GM23338 (cell line): ENCODE data around the gene PLEKHS1. TPM values are rescaled to one million over a fixed set of nuclear protein-coding genes. Genes with fewer than 3 reads are reported as not detected.

ENCODE experiments used
- ATAC-seq: fragments of 200-7000 bp; cut with Tn5 transposase; 3 replicates; pipeline ENCODE4 v1.9.1; 2020
- DNase-seq: peaks from one replicate; pipeline ENCODE4 v3.0.0-alpha.2; 2015; ENCODE audit warnings: low spot score
- H2AFZ ChIP-seq: fragments of 200-600 bp; sonication (generic); 2 replicates; pipeline ENCODE4 v1.8.0; 2016; ENCODE audit warnings: antibody characterized with exemption, mild to moderate bottlenecking, moderate library complexity
- H3F3A ChIP-seq: fragments of 200-600 bp; sonication (generic); replicated peaks from 2 replicates; pipeline ENCODE4 v1.8.0; 2017; ENCODE audit warnings: antibody characterized with exemption, mixed run types, low read depth
- H3K27ac ChIP-seq: fragments of 200-600 bp; sonication (generic); 2 replicates; pipeline ENCODE4 v1.6.1; 2016; ENCODE audit warnings: low read depth
- H3K27me3 ChIP-seq: fragments of 200-600 bp; sonication (generic); 2 replicates; pipeline ENCODE4 v1.8.0; 2016; ENCODE audit warnings: mild to moderate bottlenecking, mixed run types, moderate library complexity; ENCODE audit not compliant: insufficient read depth
- H3K36me3 ChIP-seq: fragments of 200-600 bp; sonication (generic); 2 replicates; pipeline ENCODE4 v1.8.0; 2016; ENCODE audit warnings: mild to moderate bottlenecking; ENCODE audit not compliant: insufficient read depth
- H3K4me1 ChIP-seq: fragments of 200-600 bp; sonication (generic); 2 replicates; pipeline ENCODE4 v1.8.0; 2016; ENCODE audit warnings: mild to moderate bottlenecking, moderate library complexity; ENCODE audit not compliant: insufficient read depth
- H3K4me2 ChIP-seq: fragments of 200-600 bp; sonication (generic); 2 replicates; pipeline ENCODE4 v1.7.1; 2017; ENCODE audit warnings: mixed run types
- H3K4me3 ChIP-seq: fragments of 200-600 bp; sonication (generic); 2 replicates; pipeline ENCODE4 v1.6.1; 2016; ENCODE audit warnings: mixed run types
- H3K79me2 ChIP-seq: fragments of 200-600 bp; sonication (generic); replicated peaks from 2 replicates; pipeline ENCODE4 v1.8.0; 2017; ENCODE audit warnings: mild to moderate bottlenecking; ENCODE audit not compliant: insufficient read depth
- H3K9me2 ChIP-seq: fragments of 200-600 bp; sonication (generic); 2 replicates; pipeline ENCODE4 v1.8.0; 2017; ENCODE audit not compliant: insufficient read depth
- H4K20me1 ChIP-seq: fragments of 200-600 bp; sonication (generic); replicated peaks from 2 replicates; pipeline ENCODE4 v1.8.0; 2017; ENCODE audit warnings: mild to moderate bottlenecking; ENCODE audit not compliant: insufficient read depth
- H3K27ac Mint-ChIP-seq: 2 replicates; pipeline ENCODE4 v1.8.0; 2020; ENCODE audit warnings: inconsistent platforms, mild to moderate bottlenecking, moderate library complexity, mixed read lengths
- H3K27me3 Mint-ChIP-seq: 3 replicates; pipeline ENCODE4 v1.8.0; 2022; ENCODE audit warnings: low read depth, mild to moderate bottlenecking, moderate library complexity, mixed read lengths, inconsistent platforms; ENCODE audit not compliant: insufficient read depth, poor library complexity
- H3K36me3 Mint-ChIP-seq: 3 replicates; pipeline ENCODE4 v1.8.0; 2021; ENCODE audit warnings: low read depth, mild to moderate bottlenecking, inconsistent platforms, moderate library complexity, mixed read lengths
- H3K4me1 Mint-ChIP-seq: 3 replicates; pipeline ENCODE4 v1.8.0; 2020; ENCODE audit warnings: mild to moderate bottlenecking, inconsistent platforms, mixed read lengths
- H3K4me3 Mint-ChIP-seq: 3 replicates; pipeline ENCODE4 v1.8.0; 2021; ENCODE audit warnings: moderate library complexity, mild to moderate bottlenecking, inconsistent platforms, mixed read lengths
- H3K9me3 Mint-ChIP-seq: 3 replicates; pipeline ENCODE4 v1.8.0; 2020; ENCODE audit warnings: moderate library complexity, mild to moderate bottlenecking, inconsistent platforms, mixed read lengths
- CREB1 ChIP-seq: fragments of 250-450 bp; sonication (Bioruptor Pico); IDR thresholded peaks from 2 replicates; pipeline ENCODE4 v1.5.0; 2020; ENCODE audit warnings: low read depth, mild to moderate bottlenecking, moderate library complexity
- EZH2phosphoT487 ChIP-seq: fragments of 200-600 bp; sonication (generic); IDR thresholded peaks from one replicate; pipeline ENCODE4 v1.8.1; 2018; ENCODE audit warnings: antibody characterized with exemption; ENCODE audit not compliant: unreplicated experiment
- JUNB ChIP-seq: IDR thresholded peaks from one replicate; pipeline ENCODE4 v1.6.1; 2016; ENCODE audit warnings: antibody characterized with exemption; ENCODE audit not compliant: unreplicated experiment
- NANOG ChIP-seq: IDR thresholded peaks from 2 replicates; pipeline ENCODE4 v1.6.1; 2016; ENCODE audit warnings: antibody characterized with exemption, borderline replicate concordance
- POLR2AphosphoS5 ChIP-seq: IDR thresholded peaks from 2 replicates; pipeline ENCODE4 v1.6.1; 2016; ENCODE audit warnings: antibody characterized with exemption, low read depth
- ZNF331 ChIP-seq: fragments of 250-450 bp; sonication (Bioruptor Pico); IDR thresholded peaks from 2 replicates; pipeline ENCODE4 v1.5.0; 2020; ENCODE audit warnings: low read depth, mild to moderate bottlenecking, moderate library complexity
- long read RNA-seq: library from polyadenylated mRNA; unstranded; transcript quantifications from one replicate; pipeline ENCODE4 v2.0.0, GENCODE V29; 2020; ENCODE audit not compliant: unreplicated experiment
- polyA plus RNA-seq: library from polyadenylated mRNA; unstranded; fragments of >200 nt; fragmentation: Nextera tagmentation; extraction: Ambion mirVana; gene quantifications from 2 replicates; pipeline ENCODE4 v1.2.1, GENCODE V29; 2016
- total RNA-seq: library from RNA; depleted of rRNA; stranded (reverse); fragments of >200 nt; shearing (Covaris generic); gene quantifications from 2 replicates; pipeline ENCODE4 v1.2.3, GENCODE V29; 2014; rRNA removed
- TF ChIP-seq, protein P1 (sequence below), 2 experiments: fragments of 200-600 bp in 1 of 2; sonication (generic) in 1 of 2; conservative IDR thresholded peaks; 2 replicates each; pipeline versions ENCODE4 v1.5.1 to v1.6.1; 2016 to 2017; ENCODE audit warnings: antibody characterized with exemption in 2 of 2, low read depth in 2 of 2, mild to moderate bottlenecking in 2 of 2, moderate library complexity in 1 of 2
- TF ChIP-seq, protein P2 (sequence below): IDR thresholded peaks from one replicate; pipeline ENCODE4 v1.6.1; 2018; ENCODE audit warnings: antibody characterized with exemption; ENCODE audit not compliant: unreplicated experiment

Gene PLEKHS1
- total RNA-seq (not detected in 2 replicates), polyA plus RNA-seq (not detected in 2 replicates)
- long read RNA-seq = 0 reads

- Histone ChIP-seq H3K4me1 (no peaks in the 10 kb centered on the region), H2AFZ (no peak within 1 kb of the TSS), H3K27me3 (no peaks in the 10 kb centered on the region), H3K9me2 (peaks cover 1% of the 10 kb centered on the region; the same call in 1 of the 2 replicates), H4K20me1 (no peaks in the 10 kb centered on the region), H3K36me3 (no peaks in the 10 kb centered on the region), H3K4me2 (no peak within 1 kb of the TSS), H3K4me3 (no peak within 1 kb of the TSS), H3F3A (no peaks in the 10 kb centered on the region), H3K27ac (no peak within 1 kb of the TSS), H3K79me2 (no peaks in the 10 kb centered on the region)
- Mint-ChIP-seq H3K27ac (no peak within 1 kb of the TSS), H3K4me3 (no peak within 1 kb of the TSS), H3K9me3 (no peaks in the 10 kb centered on the region), H3K4me1 (no peaks in the 10 kb centered on the region), H3K36me3 (no peaks in the 10 kb centered on the region), H3K27me3 (no peaks in the 10 kb centered on the region)
- DNase-seq (no peak), ATAC-seq (no peak)
- TF ChIP-seq NANOG = no peak
These were observed at the start of gene PLEKHS1 for GRCh38 chr10:113751181-113751732. Gene PLEKHS1, plus strand, starts transcription at chr10:113751682. Its CDS starts 3,596 bp downstream, at chr10:113755278.

- Histone ChIP-seq H4K20me1 (peaks cover 3% of the 10 kb centered on the region; the same call in 1 of the 2 replicates), H3K9me2 (no peaks in the 10 kb centered on the region), H3K79me2 (no peaks in the 10 kb centered on the region), H3K4me2 (no peak overlapping the region), H3K4me3 (no peak overlapping the region), H3K36me3 (no peaks in the 10 kb centered on the region), H2AFZ (no peak overlapping the region), H3K27ac (no peak overlapping the region), H3K4me1 (peaks cover 16% of the 10 kb centered on the region), H3K27me3 (no peaks in the 10 kb centered on the region), H3F3A (no peaks in the 10 kb centered on the region)
- H3K9me3 Mint-ChIP-seq = no peaks in the 10 kb centered on the region; the same call in 2 of the 3 replicates
- H3K27me3 Mint-ChIP-seq = peaks cover 4% of the 10 kb centered on the region
- no peak overlapping the region for H3K27ac Mint-ChIP-seq
- peak; percentile 72 for DNase-seq
- no peak overlapping the region for H3K4me3 Mint-ChIP-seq
- H3K36me3 Mint-ChIP-seq = no peaks in the 10 kb centered on the region
- H3K4me1 Mint-ChIP-seq = peaks cover 38% of the 10 kb centered on the region
- ATAC-seq = peak; percentile 88
- TF ChIP-seq, protein P1, sequence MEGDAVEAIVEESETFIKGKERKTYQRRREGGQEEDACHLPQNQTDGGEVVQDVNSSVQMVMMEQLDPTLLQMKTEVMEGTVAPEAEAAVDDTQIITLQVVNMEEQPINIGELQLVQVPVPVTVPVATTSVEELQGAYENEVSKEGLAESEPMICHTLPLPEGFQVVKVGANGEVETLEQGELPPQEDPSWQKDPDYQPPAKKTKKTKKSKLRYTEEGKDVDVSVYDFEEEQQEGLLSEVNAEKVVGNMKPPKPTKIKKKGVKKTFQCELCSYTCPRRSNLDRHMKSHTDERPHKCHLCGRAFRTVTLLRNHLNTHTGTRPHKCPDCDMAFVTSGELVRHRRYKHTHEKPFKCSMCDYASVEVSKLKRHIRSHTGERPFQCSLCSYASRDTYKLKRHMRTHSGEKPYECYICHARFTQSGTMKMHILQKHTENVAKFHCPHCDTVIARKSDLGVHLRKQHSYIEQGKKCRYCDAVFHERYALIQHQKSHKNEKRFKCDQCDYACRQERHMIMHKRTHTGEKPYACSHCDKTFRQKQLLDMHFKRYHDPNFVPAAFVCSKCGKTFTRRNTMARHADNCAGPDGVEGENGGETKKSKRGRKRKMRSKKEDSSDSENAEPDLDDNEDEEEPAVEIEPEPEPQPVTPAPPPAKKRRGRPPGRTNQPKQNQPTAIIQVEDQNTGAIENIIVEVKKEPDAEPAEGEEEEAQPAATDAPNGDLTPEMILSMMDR (conservative IDR thresholded peaks at IDR 0.05; ENCODE audit: low read depth in 2 of 2) = peak; percentile 77 to 86
- TF ChIP-seq JUNB = no peak
- no peak for TF ChIP-seq ZNF331 (CRISPR knock-in tag)
- no peak for TF ChIP-seq EZH2phosphoT487
- TF ChIP-seq CREB1 (CRISPR knock-in tag) = no peak
- no peak for TF ChIP-seq POLR2AphosphoS5
These were observed 46.7 kb upstream of the PLEKHS1 start for GRCh38 chr10:113704637-113705343.

- Histone ChIP-seq H3K4me2 (no peak overlapping the region), H3K27ac (no peak overlapping the region), H3K79me2 (no peaks in the 10 kb centered on the region), H3F3A (no peaks in the 10 kb centered on the region), H3K4me1 (peaks cover 21% of the 10 kb centered on the region), H3K4me3 (no peak overlapping the region), H3K27me3 (no peaks in the 10 kb centered on the region), H2AFZ (no peak overlapping the region), H3K9me2 (no peaks in the 10 kb centered on the region), H3K36me3 (no peaks in the 10 kb centered on the region), H4K20me1 (peaks cover 3% of the 10 kb centered on the region; the same call in 1 of the 2 replicates)
- no peak for TF ChIP-seq CREB1 (CRISPR knock-in tag)
- TF ChIP-seq, protein P2, sequence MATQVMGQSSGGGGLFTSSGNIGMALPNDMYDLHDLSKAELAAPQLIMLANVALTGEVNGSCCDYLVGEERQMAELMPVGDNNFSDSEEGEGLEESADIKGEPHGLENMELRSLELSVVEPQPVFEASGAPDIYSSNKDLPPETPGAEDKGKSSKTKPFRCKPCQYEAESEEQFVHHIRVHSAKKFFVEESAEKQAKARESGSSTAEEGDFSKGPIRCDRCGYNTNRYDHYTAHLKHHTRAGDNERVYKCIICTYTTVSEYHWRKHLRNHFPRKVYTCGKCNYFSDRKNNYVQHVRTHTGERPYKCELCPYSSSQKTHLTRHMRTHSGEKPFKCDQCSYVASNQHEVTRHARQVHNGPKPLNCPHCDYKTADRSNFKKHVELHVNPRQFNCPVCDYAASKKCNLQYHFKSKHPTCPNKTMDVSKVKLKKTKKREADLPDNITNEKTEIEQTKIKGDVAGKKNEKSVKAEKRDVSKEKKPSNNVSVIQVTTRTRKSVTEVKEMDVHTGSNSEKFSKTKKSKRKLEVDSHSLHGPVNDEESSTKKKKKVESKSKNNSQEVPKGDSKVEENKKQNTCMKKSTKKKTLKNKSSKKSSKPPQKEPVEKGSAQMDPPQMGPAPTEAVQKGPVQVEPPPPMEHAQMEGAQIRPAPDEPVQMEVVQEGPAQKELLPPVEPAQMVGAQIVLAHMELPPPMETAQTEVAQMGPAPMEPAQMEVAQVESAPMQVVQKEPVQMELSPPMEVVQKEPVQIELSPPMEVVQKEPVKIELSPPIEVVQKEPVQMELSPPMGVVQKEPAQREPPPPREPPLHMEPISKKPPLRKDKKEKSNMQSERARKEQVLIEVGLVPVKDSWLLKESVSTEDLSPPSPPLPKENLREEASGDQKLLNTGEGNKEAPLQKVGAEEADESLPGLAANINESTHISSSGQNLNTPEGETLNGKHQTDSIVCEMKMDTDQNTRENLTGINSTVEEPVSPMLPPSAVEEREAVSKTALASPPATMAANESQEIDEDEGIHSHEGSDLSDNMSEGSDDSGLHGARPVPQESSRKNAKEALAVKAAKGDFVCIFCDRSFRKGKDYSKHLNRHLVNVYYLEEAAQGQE = no peak
- no peak for TF ChIP-seq ZNF331 (CRISPR knock-in tag)
- TF ChIP-seq, protein P1 (conservative IDR thresholded peaks at IDR 0.05; ENCODE audit: low read depth in 2 of 2) = no peak
- Mint-ChIP-seq H3K27ac (peak overlapping the region; percentile 53; the same call in 1 of the 2 replicates), H3K9me3 (no peaks in the 10 kb centered on the region; the same call in 2 of the 3 replicates), H3K27me3 (peaks cover 7% of the 10 kb centered on the region), H3K36me3 (no peaks in the 10 kb centered on the region), H3K4me3 (no peak overlapping the region), H3K4me1 (peaks cover 43% of the 10 kb centered on the region)
- ATAC-seq (no peak), DNase-seq (no peak)
These were observed 46.2 kb upstream of the PLEKHS1 start for GRCh38 chr10:113705344-113705652.
